ENCODE measurements around the gene HNRNPA1. TPM values are rescaled to one million over a fixed set of nuclear protein-coding genes. Genes with fewer than 3 reads are reported as not detected.

Gene HNRNPA1
- total RNA-seq, 1 donor from 2014 or later = 3,205 TPM

GRCh38 chr12:54265364-54265812 lies 15.1 kb upstream of the HNRNPA1 start:
- Mint-ChIP-seq H3K4me1 (peaks cover 53% of the 10 kb centered on the region), H3K27ac (ENCODE audit: unreplicated experiment) (no peak overlapping the region), H3K27me3 (ENCODE audit: low read depth) (no peaks in the 10 kb centered on the region), H3K36me3 (ENCODE audit: low read depth) (peaks cover 6% of the 10 kb centered on the region), H3K4me3 (no peak overlapping the region), H3K9me3 (no peaks in the 10 kb centered on the region)
- DNase-seq (ENCODE audit: low read depth, low spot score) = no peak
- TF ChIP-seq CTCF (conservative IDR thresholded peaks at IDR 0.05) = no peak

DNA sequence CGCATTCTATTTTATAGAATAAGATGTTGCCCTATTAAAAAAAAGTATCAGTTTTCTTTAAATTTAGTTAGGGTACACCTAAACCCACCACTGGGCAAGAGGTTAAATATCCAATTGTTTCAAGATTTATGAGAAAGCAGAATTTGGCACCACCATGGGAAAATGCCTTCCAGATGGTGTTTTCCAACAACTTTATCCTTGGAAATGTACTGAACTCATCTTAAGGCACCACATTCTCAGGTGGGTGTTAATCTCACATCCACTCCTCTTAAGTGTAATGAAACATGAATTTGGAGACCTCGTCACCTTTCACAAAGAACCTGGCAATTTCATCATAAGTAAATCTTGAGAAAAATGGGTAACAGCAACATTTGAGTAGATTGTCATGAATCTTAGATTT lies 13.7 kb upstream of the HNRNPA1 start:
- TF ChIP-seq CTCF (conservative IDR thresholded peaks at IDR 0.05) = no peak
- peaks cover 6% of the 10 kb centered on the region for H3K36me3 Mint-ChIP-seq (ENCODE audit: low read depth)
- no peak for DNase-seq (ENCODE audit: low read depth, low spot score)
- no peak overlapping the region for H3K4me3 Mint-ChIP-seq
- no peaks in the 10 kb centered on the region for H3K9me3 Mint-ChIP-seq
- no peaks in the 10 kb centered on the region for H3K27me3 Mint-ChIP-seq (ENCODE audit: low read depth)
- H3K27ac Mint-ChIP-seq (ENCODE audit: unreplicated experiment) = no peak overlapping the region
- H3K4me1 Mint-ChIP-seq = peaks cover 42% of the 10 kb centered on the region

DNA sequence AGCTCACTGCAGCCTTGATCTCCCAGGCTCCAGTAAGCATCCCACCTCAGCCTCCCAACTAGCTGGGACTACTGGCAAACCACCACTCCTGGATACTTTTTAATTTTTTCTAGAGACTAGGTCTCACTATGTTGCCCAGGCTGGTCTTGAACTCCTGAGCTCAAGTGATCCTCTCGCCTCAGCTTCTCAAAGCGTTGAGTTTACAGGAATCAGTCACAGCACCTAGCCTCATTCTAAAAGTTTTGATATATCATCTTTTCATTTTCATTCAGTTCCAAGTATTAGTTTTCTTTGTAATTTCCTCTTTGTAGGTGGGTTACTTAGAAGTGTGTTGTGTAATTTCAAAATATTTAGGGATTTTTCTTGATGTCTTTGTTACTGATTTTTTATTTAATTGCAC lies 10.2 kb upstream of the HNRNPA1 start:
- no peak overlapping the region for H3K4me3 Mint-ChIP-seq
- DNase-seq (ENCODE audit: low read depth, low spot score) = no peak
- peaks cover 28% of the 10 kb centered on the region for H3K4me1 Mint-ChIP-seq
- no peak overlapping the region for H3K27ac Mint-ChIP-seq (ENCODE audit: unreplicated experiment)
- TF ChIP-seq CTCF (conservative IDR thresholded peaks at IDR 0.05) = no peak
- H3K36me3 Mint-ChIP-seq (ENCODE audit: low read depth) = peaks cover 9% of the 10 kb centered on the region
- no peaks in the 10 kb centered on the region for H3K27me3 Mint-ChIP-seq (ENCODE audit: low read depth)
- H3K9me3 Mint-ChIP-seq = no peaks in the 10 kb centered on the region

GRCh38 chr12:54272214-54272613 lies 8.3 kb upstream of the HNRNPA1 start:
- no peak for DNase-seq (ENCODE audit: low read depth, low spot score)
- Mint-ChIP-seq H3K9me3 (no peaks in the 10 kb centered on the region), H3K36me3 (ENCODE audit: low read depth) (peaks cover 9% of the 10 kb centered on the region), H3K4me1 (peaks cover 29% of the 10 kb centered on the region), H3K4me3 (no peak overlapping the region), H3K27me3 (ENCODE audit: low read depth) (no peaks in the 10 kb centered on the region), H3K27ac (ENCODE audit: unreplicated experiment) (no peak overlapping the region)
- TF ChIP-seq CTCF (conservative IDR thresholded peaks at IDR 0.05) = no peak

DNA sequence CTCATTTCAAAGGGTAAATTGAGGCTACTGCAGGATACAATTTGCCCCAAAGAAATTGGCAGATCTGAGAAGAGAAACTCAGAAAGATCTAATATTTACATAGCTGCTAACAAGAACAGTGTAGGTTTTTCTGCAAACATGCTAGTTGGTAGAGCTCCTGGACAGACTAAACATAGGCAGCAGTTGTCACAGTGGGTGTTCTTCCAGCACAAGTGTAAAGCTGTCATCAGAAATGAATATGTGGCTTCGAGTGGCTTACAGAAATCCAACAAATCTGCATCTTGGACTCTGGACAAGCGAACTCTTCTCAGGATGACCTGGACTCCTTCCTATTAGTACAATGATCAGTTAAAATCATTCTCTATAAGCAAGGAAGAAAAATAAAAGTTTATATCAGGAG lies 6.5 kb upstream of the HNRNPA1 start:
- Mint-ChIP-seq H3K4me3 (peak overlapping the region; percentile 64), H3K9me3 (no peaks in the 10 kb centered on the region), H3K36me3 (ENCODE audit: low read depth) (peaks cover 8% of the 10 kb centered on the region), H3K27ac (ENCODE audit: unreplicated experiment) (no peak overlapping the region), H3K27me3 (ENCODE audit: low read depth) (no peaks in the 10 kb centered on the region), H3K4me1 (peaks cover 24% of the 10 kb centered on the region)
- TF ChIP-seq CTCF (conservative IDR thresholded peaks at IDR 0.05) = no peak
- DNase-seq (ENCODE audit: low read depth, low spot score) = no peak

DNA sequence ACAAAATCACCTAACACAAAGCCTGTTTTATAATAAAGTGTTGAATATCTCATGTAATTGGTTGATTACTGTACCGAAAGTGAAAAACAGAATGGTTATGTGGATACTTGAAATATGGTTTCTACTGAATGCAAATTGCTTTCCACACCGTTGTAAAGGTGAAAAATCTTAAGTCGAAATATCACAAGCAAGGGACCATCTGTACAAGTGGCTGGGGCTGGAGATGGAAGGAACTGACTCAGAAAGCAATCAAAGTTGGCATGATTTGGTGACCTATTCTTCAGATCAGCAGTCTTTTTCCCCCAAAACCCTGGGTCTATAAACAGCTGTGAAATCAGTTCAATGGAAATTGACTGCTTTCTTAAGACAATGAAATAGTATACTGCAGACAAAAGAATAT lies 4.2 kb upstream of the HNRNPA1 start:
- Mint-ChIP-seq H3K27me3 (ENCODE audit: low read depth) (no peaks in the 10 kb centered on the region), H3K9me3 (no peaks in the 10 kb centered on the region), H3K4me3 (peak overlapping the region; percentile 75), H3K27ac (ENCODE audit: unreplicated experiment) (no peak overlapping the region), H3K4me1 (peaks cover 16% of the 10 kb centered on the region), H3K36me3 (ENCODE audit: low read depth) (peaks cover 8% of the 10 kb centered on the region)
- no peak for DNase-seq (ENCODE audit: low read depth, low spot score)
- no peak for TF ChIP-seq CTCF (conservative IDR thresholded peaks at IDR 0.05)

All from neural crest cell (in vitro differentiated cells).